IMR-90 (cell line): Measurements from ENCODE around the gene NPM1.
"Not testable (repeated sequence)": the region's sequence is repeated elsewhere in the genome, so short reads cannot be mapped to it uniquely, and the experiment has no call there.

Experiments
- BHLHE40 ChIP-seq: fragments of 150-350 bp; IDR thresholded peaks from 2 replicates; pipeline ENCODE4 v1.6.1; 2016; ENCODE audit warnings: mild to moderate bottlenecking, low read depth, low read length
- CEBPB ChIP-seq: IDR thresholded peaks from 2 replicates; pipeline ENCODE4 v1.6.1; 2012; ENCODE audit warnings: low read depth, low read length, improper control_type of control experiment
- FOS ChIP-seq: fragments of 150-350 bp; IDR thresholded peaks from 2 replicates; pipeline ENCODE4 v1.6.1; 2016; ENCODE audit warnings: low read depth, low read length
- MAFK ChIP-seq: IDR thresholded peaks from 2 replicates; pipeline ENCODE4 v1.6.1; 2012; ENCODE audit warnings: low read depth, low read length, improper control_type of control experiment
- MAZ ChIP-seq: IDR thresholded peaks from 2 replicates; pipeline ENCODE4 v1.6.1; 2012; ENCODE audit warnings: low read depth, mild to moderate bottlenecking, low read length, improper control_type of control experiment, moderate library complexity, borderline replicate concordance
- MXI1 ChIP-seq: IDR thresholded peaks from 2 replicates; pipeline ENCODE4 v1.6.1; 2012; ENCODE audit warnings: low read depth, mild to moderate bottlenecking, low read length, moderate library complexity, borderline replicate concordance
- POLR2A ChIP-seq: IDR thresholded peaks from 2 replicates; pipeline ENCODE4 v1.6.1; 2012; ENCODE audit warnings: mild to moderate bottlenecking, low read depth, low read length
- RAD21 ChIP-seq: IDR thresholded peaks from 2 replicates; pipeline ENCODE4 v1.6.1; 2012; ENCODE audit warnings: low read length, improper control_type of control experiment
- RCOR1 ChIP-seq: IDR thresholded peaks from 2 replicates; pipeline ENCODE4 v1.6.1; 2012; ENCODE audit warnings: mild to moderate bottlenecking, low read length, improper control_type of control experiment; ENCODE audit not compliant: insufficient replicate concordance
- RFX5 ChIP-seq: IDR thresholded peaks from 2 replicates; pipeline ENCODE4 v1.8.0; 2012; ENCODE audit warnings: low read depth, mild to moderate bottlenecking, low read length, moderate library complexity
- SMC3 ChIP-seq: fragments of 150-350 bp; IDR thresholded peaks from 2 replicates; pipeline ENCODE4 v1.6.1; 2016; ENCODE audit warnings: low read depth, mild to moderate bottlenecking, antibody characterized with exemption, low read length, moderate library complexity
- TF ChIP-seq, protein P1 (sequence below): conservative IDR thresholded peaks from 2 replicates; pipeline ENCODE4 v1.5.1; 2012; ENCODE audit warnings: mild to moderate bottlenecking, low read depth, low read length, improper control_type of control experiment
- TF ChIP-seq, protein P2 (sequence below): fragments of 150-350 bp; IDR thresholded peaks from 2 replicates; pipeline ENCODE4 v1.6.1; 2017; ENCODE audit warnings: mild to moderate bottlenecking, antibody characterized with exemption, low read length, low read depth

GRCh38 chr5:171398660-171399059, 11.0 kb downstream of the NPM1 start:
- TF ChIP-seq, protein P1, sequence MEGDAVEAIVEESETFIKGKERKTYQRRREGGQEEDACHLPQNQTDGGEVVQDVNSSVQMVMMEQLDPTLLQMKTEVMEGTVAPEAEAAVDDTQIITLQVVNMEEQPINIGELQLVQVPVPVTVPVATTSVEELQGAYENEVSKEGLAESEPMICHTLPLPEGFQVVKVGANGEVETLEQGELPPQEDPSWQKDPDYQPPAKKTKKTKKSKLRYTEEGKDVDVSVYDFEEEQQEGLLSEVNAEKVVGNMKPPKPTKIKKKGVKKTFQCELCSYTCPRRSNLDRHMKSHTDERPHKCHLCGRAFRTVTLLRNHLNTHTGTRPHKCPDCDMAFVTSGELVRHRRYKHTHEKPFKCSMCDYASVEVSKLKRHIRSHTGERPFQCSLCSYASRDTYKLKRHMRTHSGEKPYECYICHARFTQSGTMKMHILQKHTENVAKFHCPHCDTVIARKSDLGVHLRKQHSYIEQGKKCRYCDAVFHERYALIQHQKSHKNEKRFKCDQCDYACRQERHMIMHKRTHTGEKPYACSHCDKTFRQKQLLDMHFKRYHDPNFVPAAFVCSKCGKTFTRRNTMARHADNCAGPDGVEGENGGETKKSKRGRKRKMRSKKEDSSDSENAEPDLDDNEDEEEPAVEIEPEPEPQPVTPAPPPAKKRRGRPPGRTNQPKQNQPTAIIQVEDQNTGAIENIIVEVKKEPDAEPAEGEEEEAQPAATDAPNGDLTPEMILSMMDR, result not testable (repeated sequence)
- TF ChIP-seq CEBPB, POLR2A, SMC3, RAD21, RCOR1, MXI1, MAFK, RFX5, MAZ, BHLHE40, FOS: not testable (repeated sequence)
- TF ChIP-seq, protein P2, sequence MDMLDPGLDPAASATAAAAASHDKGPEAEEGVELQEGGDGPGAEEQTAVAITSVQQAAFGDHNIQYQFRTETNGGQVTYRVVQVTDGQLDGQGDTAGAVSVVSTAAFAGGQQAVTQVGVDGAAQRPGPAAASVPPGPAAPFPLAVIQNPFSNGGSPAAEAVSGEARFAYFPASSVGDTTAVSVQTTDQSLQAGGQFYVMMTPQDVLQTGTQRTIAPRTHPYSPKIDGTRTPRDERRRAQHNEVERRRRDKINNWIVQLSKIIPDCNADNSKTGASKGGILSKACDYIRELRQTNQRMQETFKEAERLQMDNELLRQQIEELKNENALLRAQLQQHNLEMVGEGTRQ, result not testable (repeated sequence)
